ENCODE results near the gene SLIT1. TPM values are rescaled to one million over a fixed set of nuclear protein-coding genes. Genes with fewer than 3 reads are reported as not detected.

Gene SLIT1
- total and polyA plus RNA-seq, 2 donors (not counting 1 experiment from before 2014, with no cell fraction given), result 0.15 to 0.49 TPM

GRCh38 chr10:97169063-97169462 lies 16.7 kb downstream of the SLIT1 start:
- no peak overlapping the region for H3K4me2 ChIP-seq (replicated peaks; ENCODE audit: low read depth, low read length, poor library complexity, severe bottlenecking)
- H3K27me3 Mint-ChIP-seq, result peaks cover 27% of the 10 kb centered on the region
- H3K4me1 ChIP-seq (ENCODE audit: control insufficient read depth in 2 of 2, insufficient read depth in 2 of 2, low read length in 2 of 2), result no peaks in the 10 kb centered on the region
- H2AFZ ChIP-seq (ENCODE audit: insufficient read depth, low read depth, low read length, poor library complexity, severe bottlenecking), result no peak overlapping the region
- no peaks in the 10 kb centered on the region for H3K4me1 Mint-ChIP-seq
- peaks cover 0 to 2% (median 0%) of the 10 kb centered on the region in 4 experiments for H3K27me3 ChIP-seq (replicated peaks in 1 of 4; ENCODE audit: control extremely low read depth in 1 of 4, control insufficient read depth in 3 of 4, insufficient read depth in 4 of 4, low read length in 3 of 4)
- TF ChIP-seq EZH2 (IDR thresholded peaks at IDR 0.05; ENCODE audit: borderline replicate concordance, insufficient read depth, low read depth, low read length, poor library complexity, severe bottlenecking) (no peak), CTCF (IDR thresholded peaks at IDR 0.05) (no peak)
- POLR2A ChIA-PET, result no interaction called here
- H3K9me3 Mint-ChIP-seq (ENCODE audit: insufficient read depth), result no peaks in the 10 kb centered on the region
- H3K27ac ChIP-seq (ENCODE audit: low read length in 2 of 2), result no peak overlapping the region
- DNase-seq (no peak), ATAC-seq (ENCODE audit: low read depth) (no peak)
- no peaks in the 10 kb centered on the region for H3K9me3 ChIP-seq (ENCODE audit: control extremely low read depth in 1 of 3, control insufficient read depth in 2 of 3, insufficient read depth in 1 of 3, low read length in 2 of 3)
- intact Hi-C loops (cut with micrococcal nuclease), result no loop called here
- CTCF ChIA-PET, result no interaction called here
- H3K4me3 ChIP-seq (ENCODE audit: control extremely low read depth in 1 of 5, extremely low read depth in 1 of 5, insufficient read depth in 1 of 5, low read depth in 2 of 5, low read length in 4 of 5), result no peak overlapping the region
- H3K27ac Mint-ChIP-seq, result no peak overlapping the region
- H3K36me3 ChIP-seq (replicated peaks in 1 of 2; ENCODE audit: control extremely low read depth in 1 of 2, control insufficient read depth in 1 of 2, extremely low read depth in 1 of 2, insufficient read depth in 2 of 2, low read length in 1 of 2), result no peaks in the 10 kb centered on the region
- 71% methylated on average over 5 of the region's 5 CpGs for WGBS (ENCODE audit: insufficient coverage)
- no peaks in the 10 kb centered on the region for H4K20me1 ChIP-seq (ENCODE audit: control insufficient read depth, insufficient read depth, low read length, poor library complexity, severe bottlenecking)
- H3K4me3 Mint-ChIP-seq, result no peak overlapping the region
- no peaks in the 10 kb centered on the region for H3K79me2 ChIP-seq (ENCODE audit: control insufficient read depth, insufficient read depth, low read length)
- H3K9ac ChIP-seq (ENCODE audit: low read length), result no peak overlapping the region

GRCh38 chr10:97168645-97169044 lies 17.1 kb downstream of the SLIT1 start:
- POLR2A ChIA-PET, result no interaction called here
- no peaks in the 10 kb centered on the region for H4K20me1 ChIP-seq (ENCODE audit: control insufficient read depth, insufficient read depth, low read length, poor library complexity, severe bottlenecking)
- H3K9ac ChIP-seq (ENCODE audit: low read length), result no peak overlapping the region
- H3K79me2 ChIP-seq (ENCODE audit: control insufficient read depth, insufficient read depth, low read length), result no peaks in the 10 kb centered on the region
- H3K27me3 ChIP-seq (replicated peaks in 1 of 4; ENCODE audit: control extremely low read depth in 1 of 4, control insufficient read depth in 3 of 4, insufficient read depth in 4 of 4, low read length in 3 of 4), result peaks cover 0 to 2% (median 0%) of the 10 kb centered on the region in 4 experiments
- Mint-ChIP-seq H3K27me3 (peaks cover 27% of the 10 kb centered on the region), H3K27ac (no peak overlapping the region), H3K4me3 (no peak overlapping the region), H3K4me1 (no peaks in the 10 kb centered on the region), H3K9me3 (ENCODE audit: insufficient read depth) (no peaks in the 10 kb centered on the region)
- H3K4me3 ChIP-seq (ENCODE audit: control extremely low read depth in 1 of 5, extremely low read depth in 1 of 5, insufficient read depth in 1 of 5, low read depth in 2 of 5, low read length in 4 of 5), result no peak overlapping the region
- intact Hi-C loops (cut with micrococcal nuclease), result no loop called here
- no peak overlapping the region for H3K27ac ChIP-seq (ENCODE audit: low read length in 2 of 2)
- H3K36me3 ChIP-seq (replicated peaks in 1 of 2; ENCODE audit: control extremely low read depth in 1 of 2, control insufficient read depth in 1 of 2, extremely low read depth in 1 of 2, insufficient read depth in 2 of 2, low read length in 1 of 2), result no peaks in the 10 kb centered on the region
- 94% methylated on average over 2 of the region's 2 CpGs for WGBS (ENCODE audit: insufficient coverage)
- no peak for DNase-seq
- CTCF ChIA-PET, result no interaction called here
- ATAC-seq (ENCODE audit: low read depth), result no peak
- H3K9me3 ChIP-seq (ENCODE audit: control extremely low read depth in 1 of 3, control insufficient read depth in 2 of 3, insufficient read depth in 1 of 3, low read length in 2 of 3), result no peaks in the 10 kb centered on the region
- no peak for TF ChIP-seq CTCF (IDR thresholded peaks at IDR 0.05)
- TF ChIP-seq EZH2 (IDR thresholded peaks at IDR 0.05; ENCODE audit: borderline replicate concordance, insufficient read depth, low read depth, low read length, poor library complexity, severe bottlenecking), result no peak
- H3K4me2 ChIP-seq (replicated peaks; ENCODE audit: low read depth, low read length, poor library complexity, severe bottlenecking), result no peak overlapping the region
- H3K4me1 ChIP-seq (ENCODE audit: control insufficient read depth in 2 of 2, insufficient read depth in 2 of 2, low read length in 2 of 2), result no peaks in the 10 kb centered on the region
- no peak overlapping the region for H2AFZ ChIP-seq (ENCODE audit: insufficient read depth, low read depth, low read length, poor library complexity, severe bottlenecking)
